OCI-M2 (cell line): ENCODE measurements around the gene TVP23C.
"Not testable (repeated sequence)": the region's sequence is repeated elsewhere in the genome, so short reads cannot be mapped to it uniquely, and the experiment has no call there.

Experiments
- DNase-seq: peaks from one replicate; lab custom pipeline; 2025; ENCODE audit not compliant: unreplicated experiment; lab: John Stamatoyannopoulos, UW

The TVP23C gene

DNA sequence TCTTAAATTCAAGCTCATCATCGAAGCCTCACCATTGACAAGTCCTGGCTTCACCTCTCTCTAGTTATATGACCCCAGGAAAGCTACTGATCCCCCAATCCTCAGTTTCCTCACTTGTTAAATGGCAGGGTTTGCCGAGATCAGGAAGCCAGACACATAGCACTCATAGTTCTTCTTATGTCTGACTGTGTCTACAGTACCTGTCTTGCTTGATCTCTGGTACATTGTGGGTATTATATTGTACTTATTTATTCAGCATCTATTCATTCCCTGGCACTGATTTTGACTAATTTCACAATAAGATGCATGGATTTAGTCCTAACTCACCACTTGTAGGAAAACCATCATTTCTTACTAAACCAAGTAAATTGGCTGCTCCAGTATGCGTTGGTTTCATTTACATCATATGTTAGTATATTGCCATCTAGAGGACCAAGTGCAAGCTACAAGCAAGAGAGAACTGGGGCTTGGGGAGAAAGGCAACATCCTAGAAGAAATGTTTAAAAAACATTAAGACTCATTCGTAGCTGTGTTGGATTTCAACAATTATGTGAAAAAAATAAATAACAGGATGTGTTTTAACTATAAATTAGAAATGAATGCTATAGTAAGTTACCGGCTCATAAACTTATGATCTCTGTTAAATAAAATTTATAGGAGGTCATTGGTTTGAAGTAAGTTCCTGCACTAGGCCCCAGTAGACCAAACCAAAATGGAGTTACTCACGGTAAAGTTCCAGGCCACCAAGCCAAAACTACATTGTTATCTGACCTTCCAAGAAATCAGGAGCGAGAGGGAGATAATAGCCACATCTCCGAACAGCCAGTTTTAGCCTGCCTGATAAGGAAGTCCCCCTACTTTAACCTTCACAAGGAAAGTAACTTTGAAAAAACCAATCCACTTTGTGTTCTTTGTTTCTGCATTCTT lies 36.7 kb downstream of the TVP23C start:
- not testable (repeated sequence) for DNase-seq

DNA sequence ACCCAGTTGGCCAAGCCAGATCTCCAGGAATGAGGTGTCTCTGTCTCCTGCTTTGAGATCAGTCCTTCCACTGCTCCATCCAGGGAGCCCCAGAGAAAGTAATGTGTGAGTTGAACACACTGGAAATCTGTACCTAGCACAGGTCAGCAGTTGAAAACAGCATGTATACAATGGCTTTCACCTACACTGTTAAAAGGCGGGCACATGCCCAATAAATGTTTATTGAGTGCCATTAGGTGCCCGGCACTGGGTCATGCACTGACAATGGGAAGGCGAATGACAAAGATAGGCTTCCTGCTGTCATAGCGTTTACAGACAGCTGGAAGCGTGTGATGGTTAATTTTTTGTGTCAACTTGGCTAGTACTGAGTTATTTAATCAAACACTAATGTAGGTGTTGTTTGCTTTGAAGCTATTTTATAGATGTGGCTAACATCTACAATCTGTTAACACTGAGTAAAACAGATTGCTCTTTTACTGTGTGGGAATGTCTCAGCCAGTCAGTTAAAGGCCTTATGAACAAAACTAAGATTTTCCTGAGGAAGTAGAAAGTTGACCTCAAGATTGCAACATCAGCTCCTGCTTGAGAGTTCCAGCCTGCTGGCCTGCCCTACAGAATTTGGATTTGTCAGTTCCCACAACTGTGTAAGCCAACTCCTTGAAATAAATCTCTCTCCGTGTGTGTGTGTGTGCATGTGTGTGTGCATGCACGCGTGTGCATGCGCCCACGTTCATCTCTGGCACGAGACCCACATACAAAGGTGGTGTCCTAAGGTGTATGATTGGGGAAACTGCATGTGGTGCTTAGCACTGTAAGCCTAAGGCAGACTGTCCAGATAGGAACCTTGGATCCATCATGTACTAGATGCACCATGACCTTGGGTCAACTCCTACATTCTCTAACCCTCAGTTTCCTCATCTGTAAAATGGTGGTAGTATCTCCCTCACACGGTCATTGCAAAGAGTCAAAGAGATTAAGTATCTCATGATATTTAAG lies 38.0 kb downstream of the TVP23C start:
- DNase-seq, result not testable (repeated sequence)

GRCh38 chr17:15516150-15516549 lies 47.1 kb downstream of the TVP23C start:
- DNase-seq, result no peak

DNA sequence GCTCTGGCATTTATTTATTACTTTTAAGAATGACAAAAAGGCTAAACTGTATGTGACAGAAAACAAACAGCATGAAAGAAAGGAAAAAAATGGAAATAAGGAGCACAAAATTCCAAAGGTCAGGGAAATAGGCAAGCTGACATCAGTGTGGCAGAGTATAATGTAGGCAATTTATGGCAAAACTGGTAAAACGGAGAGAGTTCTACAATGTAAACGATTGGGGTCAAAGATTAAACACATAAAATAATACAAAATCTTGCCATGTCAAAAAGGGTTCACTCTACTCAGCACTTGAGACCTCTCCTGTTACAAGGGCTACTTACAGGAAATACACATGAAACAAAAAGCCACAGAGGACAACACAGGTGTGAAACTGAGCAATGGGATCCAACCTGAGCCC lies 48.8 kb downstream of the TVP23C start:
- DNase-seq, result no peak

- DNase-seq, result no peak
Observed at GRCh38 chr17:15513856-15514459, 49.3 kb downstream of the TVP23C start.

- DNase-seq, result no peak
Observed at GRCh38 chr17:15513058-15513791, 50.1 kb downstream of the TVP23C start.

DNA sequence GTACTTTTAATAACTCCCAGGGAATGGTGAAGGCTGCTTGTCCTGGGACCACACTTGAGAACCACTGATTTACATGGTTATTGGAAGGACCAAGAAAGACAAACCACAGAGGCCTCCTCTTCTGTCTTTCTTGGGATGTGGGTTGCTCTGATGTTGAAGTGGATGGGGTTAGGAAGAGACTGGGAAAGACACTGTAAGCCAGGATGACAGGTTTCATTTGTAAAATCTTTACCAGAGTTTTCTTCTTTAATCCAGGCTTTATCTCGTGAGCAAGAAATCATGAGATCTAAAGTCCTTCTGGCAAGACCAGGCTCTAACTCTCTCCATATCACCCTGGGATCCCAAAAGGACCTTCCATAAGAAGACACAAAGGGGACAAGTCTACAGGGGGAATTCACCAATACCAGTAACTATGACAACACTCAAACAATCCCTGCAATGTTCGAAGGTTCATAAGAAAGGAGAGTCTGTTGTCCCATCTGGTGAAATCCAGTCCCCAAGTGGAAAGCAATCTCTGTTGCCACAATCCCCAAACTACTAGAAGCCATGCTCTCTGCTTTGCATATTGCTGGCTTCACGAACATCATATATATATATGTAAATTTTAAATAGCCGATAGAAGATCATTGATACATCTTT lies 51.1 kb downstream of the TVP23C start:
- DNase-seq, result no peak

- DNase-seq, result no peak
Observed at GRCh38 chr17:15511142-15511541, 52.1 kb downstream of the TVP23C start.

- no peak for DNase-seq
Observed at GRCh38 chr17:15510361-15510760, 52.9 kb downstream of the TVP23C start.

GRCh38 chr17:15509095-15509494 lies 54.2 kb downstream of the TVP23C start:
- DNase-seq, result no peak

DNA sequence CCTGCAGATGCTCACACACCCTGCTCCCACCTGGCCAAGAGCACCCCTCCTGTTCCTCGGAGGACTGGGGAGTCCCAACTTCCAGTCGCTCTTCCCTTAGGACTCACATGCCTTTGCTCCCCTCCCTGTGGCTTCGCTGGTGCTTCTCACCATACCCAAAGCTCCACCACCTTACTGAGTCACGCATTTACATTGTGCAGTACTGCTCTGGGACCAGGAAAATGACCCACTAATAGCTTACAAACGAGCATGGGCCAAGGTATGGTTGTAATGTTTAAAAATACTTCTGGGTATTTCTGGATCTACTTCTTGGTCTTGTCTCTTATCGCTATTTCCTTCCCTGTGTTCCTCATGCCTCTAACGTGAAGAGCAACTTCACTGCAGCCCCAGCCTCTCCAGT lies 54.8 kb downstream of the TVP23C start:
- no peak for DNase-seq

- no peak for DNase-seq
Observed at GRCh38 chr17:15507896-15508295, 55.4 kb downstream of the TVP23C start.

DNA sequence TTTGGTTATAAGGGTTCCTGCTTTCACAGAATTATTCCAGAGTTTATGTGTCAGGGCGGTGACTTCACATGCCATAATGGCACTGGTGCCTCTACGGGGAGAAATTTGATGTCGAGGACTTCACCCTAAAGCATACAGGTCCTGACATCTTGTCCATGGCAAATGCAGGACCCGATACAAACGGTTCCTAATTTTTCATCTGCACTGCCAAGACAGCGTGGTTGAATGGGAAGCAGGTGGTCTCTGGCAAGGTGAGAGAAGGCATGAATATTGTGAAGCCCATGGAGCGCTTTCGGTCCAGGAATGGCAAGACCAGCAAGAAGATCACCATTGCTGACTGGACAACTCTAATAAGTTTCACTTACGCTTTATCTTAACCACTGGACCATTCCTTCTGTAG lies 56.3 kb downstream of the TVP23C start:
- DNase-seq, result no peak

DNA sequence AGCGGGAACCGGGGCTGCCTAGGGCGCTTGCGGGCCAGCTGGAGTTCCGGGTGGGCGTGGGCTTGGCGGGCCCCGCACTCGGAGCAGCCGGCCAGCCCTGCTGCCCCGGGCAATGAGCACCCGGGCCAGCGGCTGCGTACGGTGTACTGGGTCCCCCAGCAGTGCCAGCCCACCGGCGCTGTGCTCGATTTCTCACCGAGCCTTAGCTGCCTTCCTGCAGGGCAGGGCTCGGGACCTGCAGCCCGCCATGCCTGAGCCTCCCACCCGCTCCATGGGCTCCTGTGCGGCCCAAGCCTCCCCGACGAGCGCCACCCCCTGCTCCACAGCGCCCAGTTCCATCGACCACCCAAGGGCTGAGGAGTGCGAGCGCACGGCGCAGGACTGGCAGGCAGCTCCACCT lies 57.6 kb downstream of the TVP23C start:
- DNase-seq, result not testable (repeated sequence)

DNA sequence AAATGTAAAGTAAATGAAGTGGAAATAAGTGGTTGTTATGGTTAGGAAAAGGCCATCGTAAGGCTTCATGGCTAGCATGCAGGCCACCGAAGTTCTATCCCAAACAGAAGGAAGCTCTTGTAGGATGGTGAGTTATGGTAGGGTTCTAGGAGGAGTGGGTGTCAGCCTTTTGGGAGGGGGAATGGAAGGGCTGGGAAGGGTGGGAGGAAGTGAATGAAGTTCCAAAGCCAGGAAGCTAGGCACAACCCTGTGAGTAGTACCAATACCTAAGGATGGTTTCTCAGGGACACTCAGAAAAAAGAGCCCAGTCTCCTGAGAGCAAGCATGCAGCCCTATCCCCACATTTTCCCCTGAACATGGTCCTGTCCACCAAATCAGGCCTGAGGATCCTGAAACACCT lies 59.6 kb downstream of the TVP23C start:
- no peak for DNase-seq

DNA sequence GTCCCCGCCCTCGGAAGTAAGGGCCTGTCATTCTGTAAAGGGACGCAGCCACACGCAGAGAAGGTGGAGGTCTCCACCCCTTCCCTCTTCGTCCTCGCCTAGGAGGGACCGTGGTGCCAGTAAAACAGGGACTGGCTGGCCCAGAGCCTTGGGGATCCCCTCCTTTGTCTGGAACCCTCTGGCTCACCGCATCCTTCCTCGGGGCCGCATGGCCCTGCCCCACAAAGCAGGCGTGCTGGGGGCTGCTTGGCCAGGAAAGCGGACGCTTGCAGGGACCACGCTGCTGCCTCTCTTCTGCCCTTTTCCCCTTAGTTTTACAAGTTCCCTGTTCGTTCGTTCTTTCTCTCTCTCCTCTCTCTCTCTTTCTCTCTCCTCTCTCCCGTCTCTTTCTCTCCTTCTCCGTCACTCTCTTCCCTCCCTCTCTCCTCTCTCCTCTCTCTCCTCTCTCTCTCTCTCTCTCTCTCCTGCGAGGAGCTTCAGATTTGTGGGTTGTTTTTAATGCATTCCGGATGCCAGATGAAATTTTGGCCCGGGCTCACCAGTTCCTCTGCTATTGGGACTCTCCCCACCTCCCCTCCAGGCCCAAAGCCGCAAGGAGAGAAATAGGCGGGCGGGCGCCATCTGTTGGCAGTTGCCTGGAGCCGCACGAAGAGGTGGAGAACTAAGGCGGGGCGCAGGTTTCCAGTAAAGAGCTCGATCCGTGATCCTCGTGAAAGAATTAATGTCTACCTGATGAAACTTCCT lies 60.7 kb downstream of the TVP23C start:
- no peak for DNase-seq

GRCh38 chr17:15501793-15502192 lies 61.5 kb downstream of the TVP23C start:
- no peak for DNase-seq

GRCh38 chr17:15501282-15501681 lies 62.0 kb downstream of the TVP23C start:
- DNase-seq, result no peak

GRCh38 chr17:15498107-15498506 lies 65.2 kb downstream of the TVP23C start:
- no peak for DNase-seq
